ENCODE results near the gene SLC7A5.

- TF ChIP-seq POLR2A (IDR thresholded peaks at IDR 0.05; ENCODE audit: low read depth) (no peak), POLR2AphosphoS5 (IDR thresholded peaks at IDR 0.05) (no peak), EP300 (IDR thresholded peaks at IDR 0.05) (no peak)
- TF ChIP-seq, protein P1, sequence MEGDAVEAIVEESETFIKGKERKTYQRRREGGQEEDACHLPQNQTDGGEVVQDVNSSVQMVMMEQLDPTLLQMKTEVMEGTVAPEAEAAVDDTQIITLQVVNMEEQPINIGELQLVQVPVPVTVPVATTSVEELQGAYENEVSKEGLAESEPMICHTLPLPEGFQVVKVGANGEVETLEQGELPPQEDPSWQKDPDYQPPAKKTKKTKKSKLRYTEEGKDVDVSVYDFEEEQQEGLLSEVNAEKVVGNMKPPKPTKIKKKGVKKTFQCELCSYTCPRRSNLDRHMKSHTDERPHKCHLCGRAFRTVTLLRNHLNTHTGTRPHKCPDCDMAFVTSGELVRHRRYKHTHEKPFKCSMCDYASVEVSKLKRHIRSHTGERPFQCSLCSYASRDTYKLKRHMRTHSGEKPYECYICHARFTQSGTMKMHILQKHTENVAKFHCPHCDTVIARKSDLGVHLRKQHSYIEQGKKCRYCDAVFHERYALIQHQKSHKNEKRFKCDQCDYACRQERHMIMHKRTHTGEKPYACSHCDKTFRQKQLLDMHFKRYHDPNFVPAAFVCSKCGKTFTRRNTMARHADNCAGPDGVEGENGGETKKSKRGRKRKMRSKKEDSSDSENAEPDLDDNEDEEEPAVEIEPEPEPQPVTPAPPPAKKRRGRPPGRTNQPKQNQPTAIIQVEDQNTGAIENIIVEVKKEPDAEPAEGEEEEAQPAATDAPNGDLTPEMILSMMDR (IDR thresholded peaks at IDR 0.05): no peak
These were observed 47.8 kb downstream of the SLC7A5 start for GRCh38 chr16:87821376-87822107.

Measured in esophagus muscularis mucosa (tissue), 4 donors.